Mesenchymal stem cell (in vitro differentiated cells and primary cell): ENCODE data around the gene FILIP1L.

ENCODE experiments used
- DNase-seq: peaks from one replicate; pipeline ENCODE4 v3.0.0-alpha.2; 2013
- H2AFZ ChIP-seq: one replicate; pipeline ENCODE4 v1.6.1; 2013; ENCODE audit warnings: low read depth, mild to moderate bottlenecking, control low read depth, inconsistent platforms, low read length, moderate library complexity
- H2AK5ac ChIP-seq: 2 replicates; pipeline ENCODE4 v1.6.1; 2013; ENCODE audit warnings: low read length, moderate library complexity, mild to moderate bottlenecking, inconsistent platforms; ENCODE audit not compliant: severe bottlenecking
- H2BK120ac ChIP-seq: one replicate; pipeline ENCODE4 v1.6.1; 2013; ENCODE audit warnings: low read depth, mild to moderate bottlenecking, inconsistent platforms, low read length, moderate library complexity
- H2BK12ac ChIP-seq, 2 experiments: one replicate each; pipeline ENCODE4 v1.6.1; 2013; ENCODE audit warnings: inconsistent platforms in 2 of 2, low read length in 2 of 2, mild to moderate bottlenecking in 2 of 2, moderate library complexity in 2 of 2, control low read depth in 1 of 2
- H2BK15ac ChIP-seq: one replicate; pipeline ENCODE4 v1.6.1; 2013; ENCODE audit warnings: mild to moderate bottlenecking, low read depth, inconsistent platforms; ENCODE audit not compliant: poor library complexity, severe bottlenecking
- H2BK5ac ChIP-seq: 2 replicates; pipeline ENCODE4 v1.6.1; 2013; ENCODE audit warnings: low read depth, mild to moderate bottlenecking, low read length, control low read depth, inconsistent platforms; ENCODE audit not compliant: poor library complexity, severe bottlenecking
- H3K14ac ChIP-seq, 2 experiments: one replicate each; pipeline ENCODE4 v1.6.1; 2013; ENCODE audit warnings: inconsistent platforms in 2 of 2, low read length in 2 of 2, control low read depth in 1 of 2, mild to moderate bottlenecking in 1 of 2, moderate library complexity in 1 of 2
- H3K18ac ChIP-seq, 2 experiments: one replicate each; pipeline ENCODE4 v1.6.1; 2013; ENCODE audit warnings: inconsistent platforms in 2 of 2, low read length in 2 of 2, control low read depth in 1 of 2, low read depth in 1 of 2, mild to moderate bottlenecking in 1 of 2
- H3K23ac ChIP-seq, 2 experiments: one replicate each; pipeline ENCODE4 v1.6.1; 2013; ENCODE audit warnings: inconsistent platforms in 2 of 2, low read length in 2 of 2, mild to moderate bottlenecking in 2 of 2, moderate library complexity in 2 of 2, control low read depth in 1 of 2
- H3K27ac ChIP-seq: 2 replicates; pipeline ENCODE4 v1.5.1; 2013; ENCODE audit warnings: mild to moderate bottlenecking, moderate library complexity, low read length, control low read depth, inconsistent platforms; ENCODE audit not compliant: poor library complexity, severe bottlenecking
- H3K27me3 ChIP-seq, 2 experiments: 2 replicates each; pipeline versions ENCODE4 v1.6.1 to v1.7.0; 2013; ENCODE audit warnings: low read length in 2 of 2, mild to moderate bottlenecking in 2 of 2, moderate library complexity in 2 of 2, control low read depth in 1 of 2, inconsistent platforms in 1 of 2; ENCODE audit not compliant: control insufficient read depth in 1 of 2, insufficient read depth in 1 of 2
- H3K36me3 ChIP-seq, 2 experiments: 2 replicates each; pipeline versions ENCODE4 v1.6.1 to v1.7.0; 2013; ENCODE audit warnings: low read length in 2 of 2, control low read depth in 1 of 2, inconsistent platforms in 1 of 2, low read depth in 1 of 2, mild to moderate bottlenecking in 1 of 2; ENCODE audit not compliant: insufficient read depth in 2 of 2, control insufficient read depth in 1 of 2
- H3K4ac ChIP-seq, 2 experiments: one replicate each; pipeline ENCODE4 v1.6.1; 2013; ENCODE audit warnings: inconsistent platforms in 2 of 2, low read length in 2 of 2, mild to moderate bottlenecking in 2 of 2, moderate library complexity in 2 of 2, control low read depth in 1 of 2, low read depth in 1 of 2
- H3K4me1 ChIP-seq: 2 replicates; pipeline ENCODE4 v1.6.1; 2013; ENCODE audit warnings: low read depth, low read length, control low read depth; ENCODE audit not compliant: control insufficient read depth, insufficient read depth
- H3K4me2 ChIP-seq: 2 replicates; pipeline ENCODE4 v1.6.1; 2013; ENCODE audit warnings: low read length, mild to moderate bottlenecking, inconsistent platforms; ENCODE audit not compliant: poor library complexity, severe bottlenecking
- H3K4me3 ChIP-seq, 2 experiments: 2 replicates each; pipeline versions ENCODE4 v1.5.1 to v1.7.0; 2013; ENCODE audit warnings: low read length in 2 of 2, mild to moderate bottlenecking in 2 of 2, control low read depth in 1 of 2, low read depth in 1 of 2; ENCODE audit not compliant: insufficient read depth in 1 of 2
- H3K79me1 ChIP-seq: replicated peaks from 2 replicates; pipeline ENCODE4 v1.6.1; 2013; ENCODE audit warnings: mild to moderate bottlenecking, control low read depth, low read length, inconsistent platforms; ENCODE audit not compliant: poor library complexity, severe bottlenecking
- H3K9ac ChIP-seq: 2 replicates; pipeline ENCODE4 v1.7.0; 2013; ENCODE audit warnings: mild to moderate bottlenecking, low read length, moderate library complexity
- H3K9me3 ChIP-seq: 2 replicates; pipeline ENCODE4 v1.7.0; 2013; ENCODE audit warnings: mild to moderate bottlenecking, low read length; ENCODE audit not compliant: control insufficient read depth
- H4K8ac ChIP-seq: one replicate; pipeline ENCODE4 v1.6.1; 2013; ENCODE audit warnings: inconsistent platforms, mild to moderate bottlenecking, low read length, moderate library complexity
- H4K91ac ChIP-seq: one replicate; pipeline ENCODE4 v1.6.1; 2013; ENCODE audit warnings: mild to moderate bottlenecking, low read length, inconsistent platforms
- WGBS: methylation state at CpG from one replicate; pipeline ENCODE4 v1.1.7; 2013; ENCODE audit warnings: mixed read lengths; 5-methylcytosine and 5-hydroxymethylcytosine counted together

The FILIP1L gene

GRCh38 chr3:99928771-99929744, 185.2 kb downstream of the FILIP1L start:
- no peak overlapping the region for H2BK15ac ChIP-seq
- no peak overlapping the region for H3K4ac ChIP-seq
- peaks cover 6% of the 10 kb centered on the region for H3K79me1 ChIP-seq
- H3K27me3 ChIP-seq, result no peaks in the 10 kb centered on the region
- no peak overlapping the region for H2BK5ac ChIP-seq
- no peak overlapping the region for H2BK120ac ChIP-seq
- 96% methylated on average over 4 of the region's 7 CpGs for WGBS
- no peak overlapping the region for H3K4me2 ChIP-seq
- H3K14ac ChIP-seq, result no peak overlapping the region
- DNase-seq, result no peak
- no peaks in the 10 kb centered on the region for H3K36me3 ChIP-seq
- H3K9ac ChIP-seq, result peak overlapping the region; percentile 68
- no peak overlapping the region for H2BK12ac ChIP-seq
- no peak overlapping the region for H3K23ac ChIP-seq
- no peak overlapping the region for H3K27ac ChIP-seq
- H2AFZ ChIP-seq, result no peak overlapping the region
- H4K91ac ChIP-seq, result no peak overlapping the region
- peaks cover 5% of the 10 kb centered on the region for H3K4me1 ChIP-seq
- no peaks in the 10 kb centered on the region for H3K9me3 ChIP-seq
- no peak overlapping the region for H2AK5ac ChIP-seq
- no peak overlapping the region for H3K18ac ChIP-seq
- no peak overlapping the region for H4K8ac ChIP-seq
- peak overlapping the region in 1 of 2 experiments; percentile 68 for H3K4me3 ChIP-seq

DNA sequence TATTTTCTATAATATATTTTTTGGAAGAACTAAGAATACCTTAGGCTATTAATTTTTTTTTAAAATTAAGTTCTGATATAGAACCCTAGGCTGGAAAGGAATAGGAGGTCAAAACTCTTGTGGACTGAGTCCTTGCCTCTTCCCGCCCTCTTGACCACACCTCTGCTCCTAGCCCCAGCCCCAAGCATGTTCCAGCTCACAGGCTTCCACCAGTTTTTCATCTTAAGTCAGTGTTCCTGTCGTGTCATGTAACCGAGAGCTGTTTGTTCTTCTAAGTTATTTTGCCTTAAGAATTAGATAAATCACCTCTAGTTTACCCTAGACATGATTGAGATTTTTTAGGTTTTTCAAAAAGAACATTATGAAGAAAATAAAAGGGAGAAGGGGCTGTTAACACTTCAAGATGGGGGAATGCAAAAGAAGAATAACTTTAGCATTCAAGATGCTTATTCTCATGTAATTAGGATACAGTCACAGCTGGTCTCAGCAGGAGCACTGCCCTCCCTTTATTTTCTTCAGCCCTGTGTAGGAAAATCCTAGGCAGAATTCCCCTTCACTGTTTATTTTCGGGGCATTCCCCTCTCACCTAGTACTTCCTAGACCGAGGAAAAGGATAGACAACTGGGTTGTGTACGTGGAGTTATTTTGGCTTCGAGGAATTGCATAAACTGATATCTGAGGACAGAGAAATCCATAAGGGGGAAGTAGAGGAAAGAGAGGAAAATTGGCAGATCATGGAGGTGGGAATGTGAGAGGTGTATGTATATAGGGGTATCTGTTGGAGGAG, 186.4 kb downstream of the FILIP1L start:
- Histone ChIP-seq H3K4me2 (no peak overlapping the region), H3K18ac (no peak overlapping the region), H3K27me3 (no peaks in the 10 kb centered on the region), H4K91ac (no peak overlapping the region), H2BK15ac (no peak overlapping the region), H3K4ac (no peak overlapping the region), H2BK5ac (no peak overlapping the region), H2AK5ac (peak overlapping the region; percentile 47), H3K14ac (no peak overlapping the region), H2BK12ac (no peak overlapping the region), H3K36me3 (no peaks in the 10 kb centered on the region), H2AFZ (no peak overlapping the region), H3K4me1 (peaks cover 5% of the 10 kb centered on the region), H3K9me3 (no peaks in the 10 kb centered on the region), H3K27ac (no peak overlapping the region), H2BK120ac (no peak overlapping the region), H4K8ac (no peak overlapping the region), H3K79me1 (peaks cover 4% of the 10 kb centered on the region), H3K23ac (no peak overlapping the region), H3K4me3 (no peak overlapping the region), H3K9ac (no peak overlapping the region)
- no peak for DNase-seq
- WGBS, result 64% methylated on average over 4 of the region's 7 CpGs

GRCh38 chr3:99925584-99926230, 188.6 kb downstream of the FILIP1L start:
- H3K36me3 ChIP-seq, result no peaks in the 10 kb centered on the region
- no peaks in the 10 kb centered on the region for H3K27me3 ChIP-seq
- no peak overlapping the region for H4K8ac ChIP-seq
- H3K23ac ChIP-seq, result no peak overlapping the region
- H3K4me2 ChIP-seq, result no peak overlapping the region
- H4K91ac ChIP-seq, result no peak overlapping the region
- peaks cover 4% of the 10 kb centered on the region for H3K4me1 ChIP-seq
- no peaks in the 10 kb centered on the region for H3K9me3 ChIP-seq
- peak overlapping the region; percentile 7 for H3K9ac ChIP-seq
- no peak overlapping the region for H2AFZ ChIP-seq
- H2AK5ac ChIP-seq, result no peak overlapping the region
- H3K14ac ChIP-seq, result no peak overlapping the region
- no peak overlapping the region for H2BK12ac ChIP-seq
- peaks cover 4% of the 10 kb centered on the region for H3K79me1 ChIP-seq
- no peak overlapping the region for H2BK120ac ChIP-seq
- 87% methylated on average over 4 of the region's 4 CpGs for WGBS
- no peak overlapping the region for H3K4me3 ChIP-seq
- H3K4ac ChIP-seq, result no peak overlapping the region
- no peak overlapping the region for H2BK5ac ChIP-seq
- no peak overlapping the region for H3K27ac ChIP-seq
- H3K18ac ChIP-seq, result no peak overlapping the region
- peak; percentile 77 for DNase-seq
- H2BK15ac ChIP-seq, result no peak overlapping the region

- no peak overlapping the region for H3K27ac ChIP-seq
- no peaks in the 10 kb centered on the region for H3K9me3 ChIP-seq
- no peak overlapping the region for H2BK5ac ChIP-seq
- H3K23ac ChIP-seq, result no peak overlapping the region
- H2AFZ ChIP-seq, result no peak overlapping the region
- H3K4me3 ChIP-seq, result no peak overlapping the region
- H2BK12ac ChIP-seq, result no peak overlapping the region
- H4K91ac ChIP-seq, result no peak overlapping the region
- H3K79me1 ChIP-seq, result peaks cover 4% of the 10 kb centered on the region
- H3K14ac ChIP-seq, result no peak overlapping the region
- H2AK5ac ChIP-seq, result no peak overlapping the region
- H3K27me3 ChIP-seq, result no peaks in the 10 kb centered on the region
- H3K18ac ChIP-seq, result no peak overlapping the region
- no peak overlapping the region for H3K9ac ChIP-seq
- no peak for DNase-seq
- H3K4me1 ChIP-seq, result peaks cover 1% of the 10 kb centered on the region
- no peak overlapping the region for H3K4ac ChIP-seq
- no peak overlapping the region for H2BK15ac ChIP-seq
- H2BK120ac ChIP-seq, result no peak overlapping the region
- H3K36me3 ChIP-seq, result no peaks in the 10 kb centered on the region
- H4K8ac ChIP-seq, result no peak overlapping the region
- no peak overlapping the region for H3K4me2 ChIP-seq
Measured at GRCh38 chr3:99923873-99924272, 190.4 kb downstream of the FILIP1L start.
